HG03565 (cell line): ENCODE data around the gene SF3B2.

Experiments used
- ATAC-seq: cut with Tn5 transposase; IDR thresholded peaks from one replicate; pipeline ENCODE4 v1.9.1; 2021; ENCODE audit warnings: mild to moderate bottlenecking, moderate library complexity; ENCODE audit not compliant: unreplicated experiment

SF3B2 gene

GRCh38 chr11:66048547-66049323 lies 3.4 kb upstream of the SF3B2 start, which contains the start of gene GAL3ST3:
TSS of gene GAL3ST3 (minus strand) at chr11:66049161. CDS start at chr11:66045415, 3,746 bp downstream.
- ATAC-seq: no peak

- ATAC-seq: no peak
These were observed 1.5 kb upstream of the SF3B2 start for GRCh38 chr11:66050581-66051231.

DNA sequence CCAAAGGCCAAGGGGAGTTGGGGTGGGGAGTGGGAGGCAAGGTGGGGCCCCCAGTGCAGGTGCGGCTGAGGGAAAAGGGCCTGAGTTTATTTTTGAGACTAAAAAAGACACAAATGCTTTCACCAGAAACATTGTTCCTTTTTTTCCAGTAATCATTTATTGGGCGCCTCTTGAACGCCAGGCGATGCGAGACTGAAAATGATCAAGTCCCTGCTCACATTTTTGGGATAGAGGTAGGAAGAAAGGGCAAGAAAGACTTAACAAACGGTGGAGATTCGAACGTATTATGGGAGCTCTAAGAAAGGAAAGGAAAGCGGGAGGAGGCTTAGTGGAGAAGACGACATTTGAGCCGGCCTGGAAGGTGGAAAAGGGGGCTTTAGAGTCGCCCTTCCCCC lies 796 bp upstream of the SF3B2 start:
- ATAC-seq: no peak

GRCh38 chr11:66052664-66052982 lies 459 bp downstream of the SF3B2 start:
- no peak for ATAC-seq

GRCh38 chr11:66055021-66055420 lies 2.9 kb downstream of the SF3B2 start:
- ATAC-seq: no peak

DNA sequence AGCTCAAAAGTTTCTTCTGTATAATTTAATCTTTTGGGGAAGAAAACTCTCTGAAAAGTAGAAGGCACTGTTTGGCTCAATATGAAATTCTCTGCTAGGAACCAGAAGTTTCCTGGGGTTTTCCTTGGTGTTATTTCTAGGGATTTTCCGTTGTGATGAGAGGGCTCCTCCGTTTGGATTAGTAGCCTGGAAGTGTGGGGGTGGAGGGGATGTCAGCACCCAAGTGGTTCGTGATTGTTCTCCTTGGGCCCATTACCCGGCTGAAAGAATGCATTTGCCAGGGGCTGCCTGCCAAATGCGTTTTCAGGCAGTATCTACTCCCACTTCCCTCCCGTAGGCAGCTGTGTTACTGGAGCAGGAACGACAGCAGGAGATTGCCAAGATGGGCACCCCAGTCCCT lies 4.3 kb downstream of the SF3B2 start:
- ATAC-seq: no peak

- no peak for ATAC-seq
These were observed 8.0 kb downstream of the SF3B2 start for GRCh38 chr11:66059966-66060680.

GRCh38 chr11:66061268-66061667 lies 9.1 kb downstream of the SF3B2 start:
- no peak for ATAC-seq

DNA sequence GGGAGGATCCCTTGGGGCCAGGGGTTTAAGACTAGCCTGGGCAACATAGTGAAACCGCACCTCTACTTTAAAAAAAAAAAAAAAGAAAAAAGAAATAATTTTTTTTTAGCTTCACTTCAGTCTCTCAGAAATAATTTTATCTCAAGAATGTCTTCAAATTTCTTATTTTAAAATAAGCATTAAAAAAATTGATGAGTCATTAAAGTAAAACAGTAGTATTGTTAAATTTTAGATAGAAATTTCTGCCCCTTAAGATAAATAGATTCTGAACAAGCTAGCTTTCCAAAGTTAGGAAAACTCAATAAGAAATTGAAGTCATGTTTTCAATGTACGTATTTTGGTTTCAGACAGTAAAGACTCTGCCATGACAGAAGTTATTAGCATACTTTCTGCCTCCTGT lies 10.2 kb downstream of the SF3B2 start:
- ATAC-seq: no peak

DNA sequence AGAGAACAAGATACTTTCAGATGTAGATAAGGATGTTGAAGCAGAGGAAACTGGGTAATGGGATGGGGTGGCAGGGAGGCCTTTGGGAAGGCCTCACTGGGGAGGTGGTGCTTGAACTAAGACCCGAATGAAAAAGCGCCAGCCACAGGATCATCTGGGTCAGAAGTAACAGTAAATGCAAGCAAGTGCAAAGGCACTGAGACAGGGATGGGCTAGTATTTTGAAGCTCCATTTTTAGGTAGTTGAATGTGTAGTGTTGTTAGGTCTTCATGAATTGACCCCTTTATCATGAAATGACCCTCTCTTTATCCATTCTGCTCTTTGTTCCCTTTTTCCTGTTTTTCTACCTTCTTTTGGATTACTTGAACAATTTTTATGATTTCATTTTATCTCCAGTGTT lies 11.7 kb downstream of the SF3B2 start:
- ATAC-seq: no peak

DNA sequence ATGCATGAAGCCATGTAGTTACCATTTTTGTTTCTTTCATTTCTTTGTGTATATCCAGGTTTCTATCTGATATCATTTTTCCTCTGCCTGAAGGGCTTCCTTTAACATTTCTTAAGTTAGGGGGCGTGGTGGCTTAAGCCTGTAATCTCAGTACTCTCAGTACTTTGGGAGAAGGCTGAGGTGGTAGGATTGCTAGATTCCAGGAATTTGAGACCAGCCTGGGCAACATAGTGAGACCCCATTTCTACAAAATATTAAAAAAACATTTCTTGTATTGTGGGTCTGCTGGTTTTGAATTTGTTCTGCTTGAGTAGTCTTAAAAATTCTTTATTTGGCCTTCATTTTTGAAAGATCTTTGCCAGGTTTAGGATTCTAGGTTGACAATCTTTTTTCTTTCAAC lies 12.4 kb downstream of the SF3B2 start:
- ATAC-seq: no peak

DNA sequence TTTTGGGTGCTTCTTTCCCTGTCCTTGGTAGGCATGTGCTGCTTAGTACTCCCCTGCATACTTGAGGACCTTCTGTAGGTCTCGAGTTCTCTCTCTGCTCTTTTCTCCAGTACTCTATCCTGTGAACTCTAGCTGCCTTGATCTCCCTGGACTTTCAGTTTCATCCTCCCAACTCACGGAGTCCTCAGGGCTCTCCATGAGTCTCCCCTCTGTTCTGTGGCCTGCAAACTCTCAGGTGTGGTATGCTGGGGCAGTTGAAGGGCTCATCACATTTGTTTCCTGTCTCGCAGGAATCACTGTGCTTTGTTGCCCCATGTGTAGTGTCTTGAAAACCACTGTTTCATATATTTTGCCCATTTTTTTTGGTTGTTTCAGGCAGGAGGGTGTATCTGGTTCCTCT lies 14.6 kb downstream of the SF3B2 start:
- ATAC-seq: no peak

DNA sequence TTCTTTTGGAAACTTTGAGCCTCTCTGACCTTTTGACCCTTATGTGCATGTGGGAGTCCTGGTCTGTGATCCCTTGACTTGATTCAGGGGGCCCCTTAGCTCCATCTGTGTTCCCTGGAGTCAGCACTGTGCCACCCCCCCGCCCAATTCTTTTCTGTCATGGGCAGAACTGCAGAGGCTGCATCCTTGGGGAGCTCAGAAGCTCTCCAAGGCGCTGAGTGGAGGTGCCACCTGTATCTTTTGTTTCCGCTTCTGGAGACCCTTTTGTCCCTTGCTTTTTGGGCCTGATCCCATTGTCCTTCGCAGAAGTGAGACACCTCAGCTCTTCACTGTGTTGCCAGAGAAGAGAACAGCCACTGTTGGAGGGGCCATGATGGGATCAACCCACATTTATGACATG lies 15.5 kb downstream of the SF3B2 start:
- ATAC-seq: no peak

- no peak for ATAC-seq
These were observed 16.1 kb downstream of the SF3B2 start for GRCh38 chr11:66068154-66068821.

DNA sequence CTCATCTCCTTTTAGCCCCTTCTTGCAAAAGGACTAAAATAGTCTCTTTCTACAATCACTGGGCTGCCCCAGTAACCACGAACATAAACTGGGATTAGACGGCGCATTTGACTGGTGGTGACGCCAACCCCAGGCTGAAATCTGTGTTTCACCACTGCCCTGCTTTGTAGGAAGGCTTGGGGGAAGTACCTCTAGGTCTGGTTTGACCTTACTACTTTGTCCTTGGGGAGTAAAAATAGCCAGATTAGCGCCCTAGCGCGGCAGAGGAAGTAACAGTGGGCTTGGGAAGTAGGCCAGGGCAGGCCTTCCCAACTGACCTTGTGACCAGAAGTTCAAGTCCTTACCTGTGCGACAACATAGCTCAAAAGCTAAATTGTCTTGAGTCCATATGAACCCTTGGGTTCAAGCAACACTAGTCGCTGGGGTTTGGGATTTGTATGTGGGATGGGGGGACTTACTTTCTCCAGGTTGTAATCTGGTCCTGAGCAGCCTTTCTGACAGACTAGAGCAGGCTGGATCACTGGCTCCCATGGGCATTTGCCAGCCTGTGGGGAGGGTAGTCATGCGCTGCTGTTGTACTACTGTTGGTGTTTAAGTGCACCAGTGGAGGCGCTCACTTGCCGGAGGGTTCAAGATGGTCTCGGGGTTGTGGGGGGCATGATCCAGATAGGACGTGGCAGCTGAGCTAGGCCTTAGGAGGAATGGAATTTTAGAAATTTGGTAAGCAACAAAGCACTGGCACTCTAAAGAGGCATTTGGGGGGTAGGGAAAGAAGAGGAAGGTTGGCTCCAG lies 17.0 kb downstream of the SF3B2 start:
- ATAC-seq: no peak

DNA sequence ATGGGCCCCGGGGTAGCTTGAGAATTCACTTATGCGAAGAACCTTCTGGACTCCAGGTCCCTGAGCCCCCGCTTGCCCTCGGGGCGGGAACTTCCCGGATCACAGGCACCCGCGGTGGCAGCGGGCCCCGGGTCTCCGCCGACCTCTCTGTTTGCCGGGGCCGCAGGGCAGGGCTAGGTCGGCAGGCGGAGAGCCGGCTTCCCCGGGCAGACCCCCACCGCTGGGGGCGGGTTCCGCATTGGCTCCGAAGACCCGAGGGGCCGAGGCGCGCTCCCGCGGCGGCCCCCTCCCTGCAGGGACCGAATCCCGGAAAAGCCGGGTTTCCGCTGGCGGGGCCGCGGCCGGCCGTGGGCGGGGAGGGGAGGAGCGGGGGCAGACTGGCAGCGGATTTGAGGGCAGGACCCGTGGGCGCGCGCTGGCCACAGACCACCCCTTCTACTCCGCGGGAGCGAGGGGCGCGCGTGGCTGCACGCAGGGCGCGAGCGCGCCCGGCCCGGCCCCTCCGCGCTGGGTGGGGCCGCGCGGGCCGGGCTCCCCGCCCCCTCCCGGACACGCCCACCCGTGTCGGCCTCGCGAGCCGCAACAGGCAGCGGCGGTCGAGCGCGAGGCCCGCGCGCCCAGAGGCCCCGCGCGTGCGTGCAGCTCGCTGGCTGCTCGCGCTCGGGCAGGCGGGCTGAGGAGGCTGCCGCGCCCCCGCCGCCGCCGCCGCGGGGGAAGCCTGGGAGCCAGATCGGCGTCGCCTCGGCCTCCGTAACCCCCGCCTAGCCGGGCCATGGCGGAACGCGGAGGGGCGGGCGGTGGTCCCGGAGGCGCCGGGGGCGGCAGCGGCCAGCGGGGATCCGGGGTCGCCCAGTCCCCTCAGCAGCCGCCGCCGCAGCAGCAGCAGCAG lies 17.8 kb downstream of the SF3B2 start, which contains the start of gene PACS1:
Gene PACS1 (plus strand): TSS at position 558 of the 889 bp plus-strand sequence. CDS start 215 bp downstream, at position 773.
- no peak for ATAC-seq

DNA sequence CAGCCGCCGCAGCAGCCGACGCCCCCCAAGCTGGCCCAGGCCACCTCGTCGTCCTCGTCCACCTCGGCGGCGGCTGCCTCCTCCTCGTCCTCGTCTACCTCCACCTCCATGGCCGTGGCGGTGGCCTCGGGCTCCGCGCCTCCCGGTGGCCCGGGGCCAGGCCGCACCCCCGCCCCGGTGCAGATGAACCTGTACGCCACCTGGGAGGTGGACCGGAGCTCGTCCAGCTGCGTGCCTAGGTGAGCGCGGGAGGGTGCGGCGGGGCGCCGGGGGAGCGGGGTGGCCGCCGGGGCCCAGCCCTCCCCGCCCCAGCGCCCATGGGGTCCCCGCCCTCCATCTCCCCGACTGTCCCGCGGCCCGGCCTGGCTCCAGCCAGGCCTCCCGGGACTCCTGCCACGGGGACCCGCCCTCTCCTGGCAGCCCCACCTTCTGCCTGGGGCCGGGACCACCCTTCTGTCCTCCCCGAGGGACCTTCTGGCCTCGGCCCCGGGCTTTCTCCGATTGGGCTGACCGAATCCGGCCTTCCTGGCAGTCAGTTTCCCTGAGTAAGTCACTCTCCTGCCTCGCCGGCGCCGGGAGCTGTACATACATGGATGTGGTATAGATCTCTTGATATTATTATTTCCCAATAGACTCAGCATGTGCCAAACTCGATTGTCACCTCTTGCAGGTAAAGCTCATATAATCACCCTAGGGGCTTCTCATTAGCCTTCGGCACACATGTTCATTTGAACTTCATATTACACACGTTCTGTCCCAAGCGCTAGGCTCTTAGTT lies 18.6 kb downstream of the SF3B2 start:
- no peak for ATAC-seq

GRCh38 chr11:66071381-66071801 lies 19.2 kb downstream of the SF3B2 start:
- ATAC-seq: no peak

DNA sequence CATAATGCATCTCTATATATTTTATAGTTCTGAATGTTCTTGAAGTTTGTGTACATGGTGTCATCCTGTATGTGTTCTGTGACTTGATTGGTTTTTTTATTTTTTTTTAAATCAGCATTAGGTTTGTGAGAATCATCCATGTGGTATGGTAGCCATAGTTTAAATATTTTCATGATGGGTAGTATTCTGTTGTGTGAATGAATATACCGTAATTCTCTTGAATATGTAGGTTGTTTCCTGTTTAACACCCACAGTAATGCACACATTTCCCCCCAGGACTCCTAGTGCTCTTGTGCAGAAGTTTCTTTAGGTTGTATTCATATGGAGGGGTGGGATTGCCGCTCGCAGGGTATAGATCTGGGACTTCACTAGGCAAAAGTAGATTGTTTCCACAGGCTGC lies 19.9 kb downstream of the SF3B2 start:
- ATAC-seq: no peak
